WTC11 (cell line): ENCODE data around the gene STRA8. TPM values are rescaled to one million over a fixed set of nuclear protein-coding genes. Genes with fewer than 3 reads are reported as not detected.

Source experiments
- ATAC-seq: fragments of 200-7000 bp; cut with Tn5 transposase; 2 replicates; pipeline ENCODE4 v1.10.0; 2021; ENCODE audit warnings: mild to moderate bottlenecking, moderate library complexity
- CTCF ChIA-PET: fragments of 300-600 bp; sonication (Branson Sonifier 250); formaldehyde crosslinking; loops from one replicate; lab custom pipeline; 2021; ENCODE audit warnings: antibody characterized with exemption; lab: Charles Lee
- POLR2A ChIA-PET: fragments of 350-600 bp; sonication (Branson Sonifier 250); formaldehyde crosslinking; loops from one replicate; lab custom pipeline; 2021; ENCODE audit warnings: antibody characterized with exemption; lab: Charles Lee
- DNase-seq: peaks from one replicate; pipeline ENCODE4 v3.0.0; 2021; ENCODE audit warnings: low spot score
- H3K27ac Mint-ChIP-seq: 2 replicates; pipeline ENCODE4 v1.8.0; 2021; ENCODE audit warnings: mixed read lengths
- H3K27me3 Mint-ChIP-seq: 2 replicates; pipeline ENCODE4 v1.8.0; 2021; ENCODE audit warnings: low read depth, mild to moderate bottlenecking, moderate library complexity, mixed read lengths
- H3K36me3 Mint-ChIP-seq: 2 replicates; pipeline ENCODE4 v1.8.0; 2021; ENCODE audit warnings: mixed read lengths
- H3K4me1 Mint-ChIP-seq: 2 replicates; pipeline ENCODE4 v1.8.0; 2022; ENCODE audit warnings: mixed read lengths
- H3K4me3 Mint-ChIP-seq: 2 replicates; pipeline ENCODE4 v1.8.0; 2021; ENCODE audit warnings: mild to moderate bottlenecking, moderate library complexity, mixed read lengths
- H3K9me3 Mint-ChIP-seq: 2 replicates; pipeline ENCODE4 v1.8.0; 2021; ENCODE audit warnings: mixed read lengths
- CREB1 ChIP-seq: sonication (generic); formaldehyde crosslinking; IDR thresholded peaks from 2 replicates; pipeline ENCODE4 v1.8.0; 2023; ENCODE audit warnings: mild to moderate bottlenecking, missing genetic modification reagents
- CREM ChIP-seq: sonication (generic); formaldehyde crosslinking; IDR thresholded peaks from 2 replicates; pipeline ENCODE4 v1.8.1; 2022; ENCODE audit warnings: mild to moderate bottlenecking, missing genetic modification reagents, moderate library complexity
- FOXJ3 ChIP-seq: sonication (generic); formaldehyde crosslinking; IDR thresholded peaks from 2 replicates; pipeline ENCODE4 v1.9.0; 2021; ENCODE audit warnings: missing genetic modification reagents, mild to moderate bottlenecking, borderline replicate concordance
- NFATC4 ChIP-seq: fragments of 250-450 bp; sonication (Bioruptor Pico); IDR thresholded peaks from 2 replicates; pipeline ENCODE4 v1.9.0; 2021; ENCODE audit warnings: mild to moderate bottlenecking
- NFE2L1 ChIP-seq: sonication (generic); formaldehyde crosslinking; IDR thresholded peaks from 2 replicates; pipeline ENCODE4 v1.8.1; 2023; ENCODE audit warnings: missing genetic modification reagents
- NR2C2 ChIP-seq: sonication (generic); formaldehyde crosslinking; IDR thresholded peaks from 2 replicates; pipeline ENCODE4 v1.8.0; 2022; ENCODE audit warnings: mild to moderate bottlenecking, missing genetic modification reagents
- TP53 ChIP-seq: sonication (generic); formaldehyde crosslinking; IDR thresholded peaks from 2 replicates; pipeline ENCODE4 v1.8.1; 2023; ENCODE audit warnings: mild to moderate bottlenecking, missing genetic modification reagents
- ZNF232 ChIP-seq: sonication (generic); formaldehyde crosslinking; IDR thresholded peaks from 2 replicates; pipeline ENCODE4 v1.8.0; 2022; ENCODE audit warnings: mild to moderate bottlenecking, missing genetic modification reagents
- ZNF671 ChIP-seq: fragments of 250-450 bp; sonication (Bioruptor Pico); IDR thresholded peaks from 2 replicates; pipeline ENCODE4 v1.8.0; 2021; ENCODE audit warnings: mild to moderate bottlenecking
- total RNA-seq: library from RNA; stranded (reverse); gene quantifications from 3 replicates; pipeline ENCODE4 v1.2.3, GENCODE V29; 2021
- TF ChIP-seq, protein P1 (sequence below): sonication (generic); formaldehyde crosslinking; IDR thresholded peaks from 2 replicates; pipeline ENCODE4 v1.8.0; 2022; ENCODE audit warnings: mild to moderate bottlenecking, missing genetic modification reagents
- TF ChIP-seq, protein P2 (sequence below): sonication (generic); formaldehyde crosslinking; IDR thresholded peaks from 2 replicates; pipeline ENCODE4 v1.8.0; 2023; ENCODE audit warnings: mild to moderate bottlenecking, missing genetic modification reagents
- TF ChIP-seq, protein P3 (sequence below): sonication (generic); formaldehyde crosslinking; IDR thresholded peaks from 2 replicates; pipeline ENCODE4 v1.8.1; 2023; ENCODE audit warnings: mild to moderate bottlenecking, moderate library complexity, missing genetic modification reagents
- TF ChIP-seq, protein P4 (sequence below): sonication (generic); formaldehyde crosslinking; conservative IDR thresholded peaks from 2 replicates; pipeline ENCODE4 v1.8.1; 2023; ENCODE audit warnings: mild to moderate bottlenecking, low read depth, missing genetic modification reagents, moderate library complexity
- TF ChIP-seq, protein P5 (sequence below): sonication (generic); formaldehyde crosslinking; IDR thresholded peaks from 2 replicates; pipeline ENCODE4 v1.8.0; 2023; ENCODE audit warnings: missing genetic modification reagents, mild to moderate bottlenecking, borderline replicate concordance
- TF ChIP-seq, protein P6 (sequence below): fragments of 250-450 bp; sonication (Bioruptor Pico); IDR thresholded peaks from 2 replicates; pipeline ENCODE4 v2.1.2; 2022; ENCODE audit warnings: mild to moderate bottlenecking, moderate library complexity
- TF ChIP-seq, protein P7 (sequence below): fragments of 250-450 bp; sonication (Bioruptor Pico); IDR thresholded peaks from 2 replicates; pipeline ENCODE4 v1.9.0; 2021; ENCODE audit warnings: moderate library complexity, mild to moderate bottlenecking, inconsistent platforms, borderline replicate concordance
- TF ChIP-seq, protein P8 (sequence below): sonication (generic); formaldehyde crosslinking; conservative IDR thresholded peaks from 2 replicates; pipeline ENCODE4 v1.8.1; 2022; ENCODE audit warnings: mild to moderate bottlenecking, missing genetic modification reagents
- TF ChIP-seq, protein P9 (sequence below): fragments of 250-450 bp; sonication (Bioruptor Pico); IDR thresholded peaks from 2 replicates; pipeline ENCODE4 v1.9.0; 2021; ENCODE audit warnings: mild to moderate bottlenecking

The STRA8 gene
- total RNA-seq, 1 experiment from 2014 or later, result not detected

DNA sequence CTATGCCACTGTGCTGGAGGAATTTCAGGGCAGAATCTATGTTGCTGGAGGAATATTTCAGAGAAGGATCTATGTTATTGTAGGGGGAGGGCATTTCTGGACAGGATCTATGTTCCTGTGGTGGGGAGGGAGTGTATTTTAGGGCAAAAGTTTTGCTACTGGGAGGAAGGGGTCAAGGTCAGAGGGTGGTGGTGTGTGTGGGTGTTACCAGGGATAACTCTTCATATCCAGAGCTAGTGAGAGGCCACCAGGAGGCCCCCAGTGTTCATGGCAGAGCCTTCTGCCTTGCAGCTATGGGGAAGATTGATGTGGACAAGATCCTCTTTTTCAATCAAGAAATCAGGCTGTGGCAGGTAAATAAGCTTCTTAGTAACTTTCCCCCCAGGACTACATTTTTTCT, 2.0 kb upstream of the STRA8 start:
- Mint-ChIP-seq H3K4me3 (no peak overlapping the region), H3K9me3 (no peaks in the 10 kb centered on the region; the same call in 1 of the 2 replicates)
- ATAC-seq (no peak), DNase-seq (no peak)
- TF ChIP-seq ZNF671 (CRISPR knock-in tag) (no peak), ZNF232 (no peak), CREB1 (CRISPR knock-in tag) (no peak), CREM (CRISPR knock-in tag) (no peak), FOXJ3 (CRISPR knock-in tag) (no peak), NR2C2 (CRISPR knock-in tag) (no peak), TP53 (no peak), NFATC4 (CRISPR knock-in tag) (no peak), NFE2L1 (no peak)
- TF ChIP-seq, protein P1, sequence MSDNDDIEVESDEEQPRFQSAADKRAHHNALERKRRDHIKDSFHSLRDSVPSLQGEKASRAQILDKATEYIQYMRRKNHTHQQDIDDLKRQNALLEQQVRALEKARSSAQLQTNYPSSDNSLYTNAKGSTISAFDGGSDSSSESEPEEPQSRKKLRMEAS (CRISPR knock-in tag), result no peak
- TF ChIP-seq, protein P2, sequence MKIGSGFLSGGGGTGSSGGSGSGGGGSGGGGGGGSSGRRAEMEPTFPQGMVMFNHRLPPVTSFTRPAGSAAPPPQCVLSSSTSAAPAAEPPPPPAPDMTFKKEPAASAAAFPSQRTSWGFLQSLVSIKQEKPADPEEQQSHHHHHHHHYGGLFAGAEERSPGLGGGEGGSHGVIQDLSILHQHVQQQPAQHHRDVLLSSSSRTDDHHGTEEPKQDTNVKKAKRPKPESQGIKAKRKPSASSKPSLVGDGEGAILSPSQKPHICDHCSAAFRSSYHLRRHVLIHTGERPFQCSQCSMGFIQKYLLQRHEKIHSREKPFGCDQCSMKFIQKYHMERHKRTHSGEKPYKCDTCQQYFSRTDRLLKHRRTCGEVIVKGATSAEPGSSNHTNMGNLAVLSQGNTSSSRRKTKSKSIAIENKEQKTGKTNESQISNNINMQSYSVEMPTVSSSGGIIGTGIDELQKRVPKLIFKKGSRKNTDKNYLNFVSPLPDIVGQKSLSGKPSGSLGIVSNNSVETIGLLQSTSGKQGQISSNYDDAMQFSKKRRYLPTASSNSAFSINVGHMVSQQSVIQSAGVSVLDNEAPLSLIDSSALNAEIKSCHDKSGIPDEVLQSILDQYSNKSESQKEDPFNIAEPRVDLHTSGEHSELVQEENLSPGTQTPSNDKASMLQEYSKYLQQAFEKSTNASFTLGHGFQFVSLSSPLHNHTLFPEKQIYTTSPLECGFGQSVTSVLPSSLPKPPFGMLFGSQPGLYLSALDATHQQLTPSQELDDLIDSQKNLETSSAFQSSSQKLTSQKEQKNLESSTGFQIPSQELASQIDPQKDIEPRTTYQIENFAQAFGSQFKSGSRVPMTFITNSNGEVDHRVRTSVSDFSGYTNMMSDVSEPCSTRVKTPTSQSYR (CRISPR knock-in tag), result no peak
- TF ChIP-seq, protein P3, sequence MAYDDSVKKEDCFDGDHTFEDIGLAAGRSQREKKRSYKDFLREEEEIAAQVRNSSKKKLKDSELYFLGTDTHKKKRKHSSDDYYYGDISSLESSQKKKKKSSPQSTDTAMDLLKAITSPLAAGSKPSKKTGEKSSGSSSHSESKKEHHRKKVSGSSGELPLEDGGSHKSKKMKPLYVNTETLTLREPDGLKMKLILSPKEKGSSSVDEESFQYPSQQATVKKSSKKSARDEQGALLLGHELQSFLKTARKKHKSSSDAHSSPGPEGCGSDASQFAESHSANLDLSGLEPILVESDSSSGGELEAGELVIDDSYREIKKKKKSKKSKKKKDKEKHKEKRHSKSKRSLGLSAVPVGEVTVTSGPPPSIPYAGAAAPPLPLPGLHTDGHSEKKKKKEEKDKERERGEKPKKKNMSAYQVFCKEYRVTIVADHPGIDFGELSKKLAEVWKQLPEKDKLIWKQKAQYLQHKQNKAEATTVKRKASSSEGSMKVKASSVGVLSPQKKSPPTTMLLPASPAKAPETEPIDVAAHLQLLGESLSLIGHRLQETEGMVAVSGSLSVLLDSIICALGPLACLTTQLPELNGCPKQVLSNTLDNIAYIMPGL (CRISPR knock-in tag), result no peak
- TF ChIP-seq, protein P4, sequence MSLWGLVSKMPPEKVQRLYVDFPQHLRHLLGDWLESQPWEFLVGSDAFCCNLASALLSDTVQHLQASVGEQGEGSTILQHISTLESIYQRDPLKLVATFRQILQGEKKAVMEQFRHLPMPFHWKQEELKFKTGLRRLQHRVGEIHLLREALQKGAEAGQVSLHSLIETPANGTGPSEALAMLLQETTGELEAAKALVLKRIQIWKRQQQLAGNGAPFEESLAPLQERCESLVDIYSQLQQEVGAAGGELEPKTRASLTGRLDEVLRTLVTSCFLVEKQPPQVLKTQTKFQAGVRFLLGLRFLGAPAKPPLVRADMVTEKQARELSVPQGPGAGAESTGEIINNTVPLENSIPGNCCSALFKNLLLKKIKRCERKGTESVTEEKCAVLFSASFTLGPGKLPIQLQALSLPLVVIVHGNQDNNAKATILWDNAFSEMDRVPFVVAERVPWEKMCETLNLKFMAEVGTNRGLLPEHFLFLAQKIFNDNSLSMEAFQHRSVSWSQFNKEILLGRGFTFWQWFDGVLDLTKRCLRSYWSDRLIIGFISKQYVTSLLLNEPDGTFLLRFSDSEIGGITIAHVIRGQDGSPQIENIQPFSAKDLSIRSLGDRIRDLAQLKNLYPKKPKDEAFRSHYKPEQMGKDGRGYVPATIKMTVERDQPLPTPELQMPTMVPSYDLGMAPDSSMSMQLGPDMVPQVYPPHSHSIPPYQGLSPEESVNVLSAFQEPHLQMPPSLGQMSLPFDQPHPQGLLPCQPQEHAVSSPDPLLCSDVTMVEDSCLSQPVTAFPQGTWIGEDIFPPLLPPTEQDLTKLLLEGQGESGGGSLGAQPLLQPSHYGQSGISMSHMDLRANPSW (CRISPR knock-in tag), result no peak
- TF ChIP-seq, protein P5, sequence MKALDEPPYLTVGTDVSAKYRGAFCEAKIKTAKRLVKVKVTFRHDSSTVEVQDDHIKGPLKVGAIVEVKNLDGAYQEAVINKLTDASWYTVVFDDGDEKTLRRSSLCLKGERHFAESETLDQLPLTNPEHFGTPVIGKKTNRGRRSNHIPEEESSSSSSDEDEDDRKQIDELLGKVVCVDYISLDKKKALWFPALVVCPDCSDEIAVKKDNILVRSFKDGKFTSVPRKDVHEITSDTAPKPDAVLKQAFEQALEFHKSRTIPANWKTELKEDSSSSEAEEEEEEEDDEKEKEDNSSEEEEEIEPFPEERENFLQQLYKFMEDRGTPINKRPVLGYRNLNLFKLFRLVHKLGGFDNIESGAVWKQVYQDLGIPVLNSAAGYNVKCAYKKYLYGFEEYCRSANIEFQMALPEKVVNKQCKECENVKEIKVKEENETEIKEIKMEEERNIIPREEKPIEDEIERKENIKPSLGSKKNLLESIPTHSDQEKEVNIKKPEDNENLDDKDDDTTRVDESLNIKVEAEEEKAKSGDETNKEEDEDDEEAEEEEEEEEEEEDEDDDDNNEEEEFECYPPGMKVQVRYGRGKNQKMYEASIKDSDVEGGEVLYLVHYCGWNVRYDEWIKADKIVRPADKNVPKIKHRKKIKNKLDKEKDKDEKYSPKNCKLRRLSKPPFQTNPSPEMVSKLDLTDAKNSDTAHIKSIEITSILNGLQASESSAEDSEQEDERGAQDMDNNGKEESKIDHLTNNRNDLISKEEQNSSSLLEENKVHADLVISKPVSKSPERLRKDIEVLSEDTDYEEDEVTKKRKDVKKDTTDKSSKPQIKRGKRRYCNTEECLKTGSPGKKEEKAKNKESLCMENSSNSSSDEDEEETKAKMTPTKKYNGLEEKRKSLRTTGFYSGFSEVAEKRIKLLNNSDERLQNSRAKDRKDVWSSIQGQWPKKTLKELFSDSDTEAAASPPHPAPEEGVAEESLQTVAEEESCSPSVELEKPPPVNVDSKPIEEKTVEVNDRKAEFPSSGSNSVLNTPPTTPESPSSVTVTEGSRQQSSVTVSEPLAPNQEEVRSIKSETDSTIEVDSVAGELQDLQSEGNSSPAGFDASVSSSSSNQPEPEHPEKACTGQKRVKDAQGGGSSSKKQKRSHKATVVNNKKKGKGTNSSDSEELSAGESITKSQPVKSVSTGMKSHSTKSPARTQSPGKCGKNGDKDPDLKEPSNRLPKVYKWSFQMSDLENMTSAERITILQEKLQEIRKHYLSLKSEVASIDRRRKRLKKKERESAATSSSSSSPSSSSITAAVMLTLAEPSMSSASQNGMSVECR (CRISPR knock-in tag), result no peak
- TF ChIP-seq, protein P6, sequence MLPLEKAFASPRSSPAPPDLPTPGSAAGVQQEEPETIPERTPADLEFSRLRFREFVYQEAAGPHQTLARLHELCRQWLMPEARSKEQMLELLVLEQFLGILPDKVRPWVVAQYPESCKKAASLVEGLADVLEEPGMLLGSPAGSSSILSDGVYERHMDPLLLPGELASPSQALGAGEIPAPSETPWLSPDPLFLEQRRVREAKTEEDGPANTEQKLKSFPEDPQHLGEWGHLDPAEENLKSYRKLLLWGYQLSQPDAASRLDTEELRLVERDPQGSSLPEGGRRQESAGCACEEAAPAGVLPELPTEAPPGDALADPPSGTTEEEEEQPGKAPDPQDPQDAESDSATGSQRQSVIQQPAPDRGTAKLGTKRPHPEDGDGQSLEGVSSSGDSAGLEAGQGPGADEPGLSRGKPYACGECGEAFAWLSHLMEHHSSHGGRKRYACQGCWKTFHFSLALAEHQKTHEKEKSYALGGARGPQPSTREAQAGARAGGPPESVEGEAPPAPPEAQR (CRISPR knock-in tag), result no peak
- TF ChIP-seq, protein P7, sequence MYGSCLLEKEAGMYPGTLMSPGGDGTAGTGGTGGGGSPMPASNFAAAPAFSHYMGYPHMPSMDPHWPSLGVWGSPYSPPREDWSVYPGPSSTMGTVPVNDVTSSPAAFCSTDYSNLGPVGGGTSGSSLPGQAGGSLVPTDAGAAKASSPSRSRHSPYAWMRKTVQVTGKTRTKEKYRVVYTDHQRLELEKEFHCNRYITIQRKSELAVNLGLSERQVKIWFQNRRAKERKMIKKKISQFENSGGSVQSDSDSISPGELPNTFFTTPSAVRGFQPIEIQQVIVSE (CRISPR knock-in tag), result no peak
- TF ChIP-seq, protein P8, sequence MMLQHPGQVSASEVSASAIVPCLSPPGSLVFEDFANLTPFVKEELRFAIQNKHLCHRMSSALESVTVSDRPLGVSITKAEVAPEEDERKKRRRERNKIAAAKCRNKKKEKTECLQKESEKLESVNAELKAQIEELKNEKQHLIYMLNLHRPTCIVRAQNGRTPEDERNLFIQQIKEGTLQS (CRISPR knock-in tag), result no peak
- TF ChIP-seq, protein P9, sequence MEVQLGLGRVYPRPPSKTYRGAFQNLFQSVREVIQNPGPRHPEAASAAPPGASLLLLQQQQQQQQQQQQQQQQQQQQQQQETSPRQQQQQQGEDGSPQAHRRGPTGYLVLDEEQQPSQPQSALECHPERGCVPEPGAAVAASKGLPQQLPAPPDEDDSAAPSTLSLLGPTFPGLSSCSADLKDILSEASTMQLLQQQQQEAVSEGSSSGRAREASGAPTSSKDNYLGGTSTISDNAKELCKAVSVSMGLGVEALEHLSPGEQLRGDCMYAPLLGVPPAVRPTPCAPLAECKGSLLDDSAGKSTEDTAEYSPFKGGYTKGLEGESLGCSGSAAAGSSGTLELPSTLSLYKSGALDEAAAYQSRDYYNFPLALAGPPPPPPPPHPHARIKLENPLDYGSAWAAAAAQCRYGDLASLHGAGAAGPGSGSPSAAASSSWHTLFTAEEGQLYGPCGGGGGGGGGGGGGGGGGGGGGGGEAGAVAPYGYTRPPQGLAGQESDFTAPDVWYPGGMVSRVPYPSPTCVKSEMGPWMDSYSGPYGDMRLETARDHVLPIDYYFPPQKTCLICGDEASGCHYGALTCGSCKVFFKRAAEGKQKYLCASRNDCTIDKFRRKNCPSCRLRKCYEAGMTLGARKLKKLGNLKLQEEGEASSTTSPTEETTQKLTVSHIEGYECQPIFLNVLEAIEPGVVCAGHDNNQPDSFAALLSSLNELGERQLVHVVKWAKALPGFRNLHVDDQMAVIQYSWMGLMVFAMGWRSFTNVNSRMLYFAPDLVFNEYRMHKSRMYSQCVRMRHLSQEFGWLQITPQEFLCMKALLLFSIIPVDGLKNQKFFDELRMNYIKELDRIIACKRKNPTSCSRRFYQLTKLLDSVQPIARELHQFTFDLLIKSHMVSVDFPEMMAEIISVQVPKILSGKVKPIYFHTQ (CRISPR knock-in tag), result no peak
- TF ChIP-seq, all 79 proteins: peak for 0
- CTCF ChIA-PET, result interaction anchor here (1.1 to 1.7 kb wide), 4 partner anchors 14 to 541 kb away, joined by 3 to 6 read pairs (median 4); no protein-coding TSS in a partner anchor
- Mint-ChIP-seq H3K4me1 (no peaks in the 10 kb centered on the region), H3K36me3 (no peaks in the 10 kb centered on the region), H3K27me3 (no peaks in the 10 kb centered on the region), H3K27ac (no peak overlapping the region)
- POLR2A ChIA-PET, result no interaction called here
